HG03045 (cell line): Measurements from ENCODE around the gene CLMN.

ENCODE experiments used
- ATAC-seq: cut with Tn5 transposase; IDR thresholded peaks from one replicate; pipeline ENCODE4 v1.9.1; 2021; ENCODE audit warnings: mild to moderate bottlenecking, moderate library complexity; ENCODE audit not compliant: unreplicated experiment

CLMN gene

GRCh38 chr14:95319312-95320077 lies at the start of gene CLMN:
Gene CLMN (minus strand): TSS chr14:95319908. CDS start chr14:95319792, 116 bp downstream.
- peak; percentile 40 for ATAC-seq

- ATAC-seq, result no peak
These were observed 45.7 kb upstream of the CLMN start for GRCh38 chr14:95365401-95365800.

- ATAC-seq, result no peak
These were observed 44.9 kb upstream of the CLMN start for GRCh38 chr14:95364481-95365209.

GRCh38 chr14:95363468-95363954 lies 43.8 kb upstream of the CLMN start:
- no peak for ATAC-seq

GRCh38 chr14:95362138-95362494 lies 42.4 kb upstream of the CLMN start:
- no peak for ATAC-seq

- no peak for ATAC-seq
These were observed 41.8 kb upstream of the CLMN start for GRCh38 chr14:95361373-95362137.

- no peak for ATAC-seq
These were observed 41.1 kb upstream of the CLMN start for GRCh38 chr14:95360828-95361227.

- no peak for ATAC-seq
These were observed 40.5 kb upstream of the CLMN start for GRCh38 chr14:95359994-95360826.

- no peak for ATAC-seq
These were observed 36.6 kb upstream of the CLMN start for GRCh38 chr14:95356245-95356869.

GRCh38 chr14:95355422-95355821 lies 35.7 kb upstream of the CLMN start:
- no peak for ATAC-seq

GRCh38 chr14:95354834-95355233 lies 35.1 kb upstream of the CLMN start:
- no peak for ATAC-seq

- no peak for ATAC-seq
These were observed 34.0 kb upstream of the CLMN start for GRCh38 chr14:95353664-95354063.

GRCh38 chr14:95353007-95353406 lies 33.3 kb upstream of the CLMN start:
- no peak for ATAC-seq

- ATAC-seq, result no peak
These were observed 32.8 kb upstream of the CLMN start for GRCh38 chr14:95352481-95352880.

- ATAC-seq, result no peak
These were observed 29.5 kb upstream of the CLMN start for GRCh38 chr14:95349241-95349640.

GRCh38 chr14:95348395-95349080 lies 28.8 kb upstream of the CLMN start:
- no peak for ATAC-seq

- no peak for ATAC-seq
These were observed 27.1 kb upstream of the CLMN start for GRCh38 chr14:95346820-95347219.

- ATAC-seq, result no peak
These were observed 26.6 kb upstream of the CLMN start for GRCh38 chr14:95346266-95346665.

GRCh38 chr14:95345032-95345431 lies 25.3 kb upstream of the CLMN start:
- ATAC-seq, result no peak

- ATAC-seq, result no peak
These were observed 24.8 kb upstream of the CLMN start for GRCh38 chr14:95344536-95344935.
